ENCODE measurements around the gene PLCXD3. TPM values are rescaled to one million over a fixed set of nuclear protein-coding genes. Genes with fewer than 3 reads are reported as not detected.

Gene PLCXD3
- total RNA-seq, 1 donor from 2014 or later = 10.6 TPM

DNA sequence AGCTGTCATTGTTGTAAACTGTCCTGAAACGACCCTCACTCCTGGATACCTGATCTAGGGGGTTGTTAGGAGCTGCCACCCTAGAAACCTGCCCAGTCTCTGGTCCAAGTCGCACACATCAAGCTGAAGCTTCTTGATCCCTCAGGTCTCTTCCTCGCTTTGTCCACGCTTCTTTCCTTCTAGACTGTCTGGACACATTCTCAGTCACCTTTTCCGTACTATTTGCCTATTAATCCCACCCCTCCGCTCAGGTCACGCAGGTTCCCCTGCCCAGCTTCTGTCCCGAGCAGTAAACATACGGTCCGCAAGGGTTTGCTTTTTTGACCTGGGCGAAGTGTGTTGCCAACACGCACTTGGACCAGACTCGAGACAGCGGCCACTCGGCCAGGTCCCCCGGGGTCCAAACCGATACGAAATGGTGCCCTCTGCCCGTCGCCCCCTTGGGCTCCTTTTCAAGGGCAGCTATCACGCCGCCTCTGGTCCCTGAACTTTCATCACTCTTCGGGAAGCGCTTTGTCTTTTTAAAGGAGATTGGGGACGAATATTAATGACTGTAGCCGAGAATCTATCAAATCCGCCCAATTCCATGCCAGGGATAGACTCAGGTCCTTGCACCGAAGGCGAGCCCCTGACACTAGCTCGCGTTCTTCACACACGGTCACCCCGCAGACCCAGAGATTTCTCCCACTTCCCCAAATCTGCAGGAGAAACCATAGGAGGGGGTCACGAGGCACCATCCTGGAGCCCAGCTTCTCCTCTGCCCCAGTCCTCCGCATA is 814 bp downstream of the PLCXD3 start:
- TF ChIP-seq POLR2A (IDR thresholded peaks at IDR 0.05) = no peak
- TF ChIP-seq, protein P1, sequence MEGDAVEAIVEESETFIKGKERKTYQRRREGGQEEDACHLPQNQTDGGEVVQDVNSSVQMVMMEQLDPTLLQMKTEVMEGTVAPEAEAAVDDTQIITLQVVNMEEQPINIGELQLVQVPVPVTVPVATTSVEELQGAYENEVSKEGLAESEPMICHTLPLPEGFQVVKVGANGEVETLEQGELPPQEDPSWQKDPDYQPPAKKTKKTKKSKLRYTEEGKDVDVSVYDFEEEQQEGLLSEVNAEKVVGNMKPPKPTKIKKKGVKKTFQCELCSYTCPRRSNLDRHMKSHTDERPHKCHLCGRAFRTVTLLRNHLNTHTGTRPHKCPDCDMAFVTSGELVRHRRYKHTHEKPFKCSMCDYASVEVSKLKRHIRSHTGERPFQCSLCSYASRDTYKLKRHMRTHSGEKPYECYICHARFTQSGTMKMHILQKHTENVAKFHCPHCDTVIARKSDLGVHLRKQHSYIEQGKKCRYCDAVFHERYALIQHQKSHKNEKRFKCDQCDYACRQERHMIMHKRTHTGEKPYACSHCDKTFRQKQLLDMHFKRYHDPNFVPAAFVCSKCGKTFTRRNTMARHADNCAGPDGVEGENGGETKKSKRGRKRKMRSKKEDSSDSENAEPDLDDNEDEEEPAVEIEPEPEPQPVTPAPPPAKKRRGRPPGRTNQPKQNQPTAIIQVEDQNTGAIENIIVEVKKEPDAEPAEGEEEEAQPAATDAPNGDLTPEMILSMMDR (IDR thresholded peaks at IDR 0.05) = no peak
- TF ChIP-seq POLR2AphosphoS5 (IDR thresholded peaks at IDR 0.05; ENCODE audit: insufficient read depth in 1 of 2, low read depth in 1 of 2) = no peak
- Histone ChIP-seq H3K27ac (no peak overlapping the region), H3K9me3 (no peaks in the 10 kb centered on the region), H3K4me3 (peak overlapping the region; percentile 49 to 55), H3K27me3 (no peaks in the 10 kb centered on the region), H3K4me1 (peaks cover 10% of the 10 kb centered on the region), H3K36me3 (no peaks in the 10 kb centered on the region)
- no peak for DNase-seq (ENCODE audit: extremely low spot score in 2 of 2)
- intact Hi-C loops (cut with DNase I) = loop anchor here (10.0 kb wide), 1 partner anchor 605 kb away; the partner anchor contains the start of gene C7

DNA sequence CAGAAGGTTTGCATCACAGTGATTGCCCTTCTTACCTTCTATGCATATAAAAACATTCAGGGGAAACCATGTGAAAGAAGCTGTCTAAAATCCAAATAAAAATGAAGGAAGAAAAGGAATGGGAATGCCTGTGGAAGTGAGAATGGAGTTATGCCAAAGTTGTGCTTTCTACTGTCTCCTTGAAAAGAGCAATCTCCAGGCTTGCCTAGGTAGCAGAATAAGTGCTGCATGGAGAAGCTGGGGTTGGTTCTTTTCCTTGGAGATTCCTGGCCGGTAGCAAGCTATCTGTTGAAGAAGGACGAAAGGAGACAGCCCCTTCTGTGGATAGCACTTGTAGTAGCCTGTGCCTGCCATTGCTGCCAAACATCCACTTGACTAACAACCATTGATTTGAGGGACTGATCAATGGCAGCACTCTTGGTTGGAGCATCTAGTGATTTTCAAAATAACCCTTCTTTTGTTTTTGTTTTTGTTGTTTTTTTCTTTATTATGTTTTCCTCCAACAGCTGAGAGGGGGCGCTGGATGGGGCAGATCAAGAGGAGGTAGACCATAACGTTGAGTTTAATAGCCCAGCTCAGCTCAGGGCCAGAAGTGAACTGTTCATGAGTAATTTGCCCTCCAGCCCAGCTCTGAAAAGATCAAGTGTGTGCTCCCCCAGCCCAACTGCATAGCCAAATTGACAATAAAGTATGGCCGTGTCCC is 1.6 kb downstream of the PLCXD3 start:
- intact Hi-C loops (cut with DNase I) = no loop called here
- no peaks in the 10 kb centered on the region for H3K9me3 ChIP-seq
- peak overlapping the region; percentile 49 to 55 for H3K4me3 ChIP-seq

DNA sequence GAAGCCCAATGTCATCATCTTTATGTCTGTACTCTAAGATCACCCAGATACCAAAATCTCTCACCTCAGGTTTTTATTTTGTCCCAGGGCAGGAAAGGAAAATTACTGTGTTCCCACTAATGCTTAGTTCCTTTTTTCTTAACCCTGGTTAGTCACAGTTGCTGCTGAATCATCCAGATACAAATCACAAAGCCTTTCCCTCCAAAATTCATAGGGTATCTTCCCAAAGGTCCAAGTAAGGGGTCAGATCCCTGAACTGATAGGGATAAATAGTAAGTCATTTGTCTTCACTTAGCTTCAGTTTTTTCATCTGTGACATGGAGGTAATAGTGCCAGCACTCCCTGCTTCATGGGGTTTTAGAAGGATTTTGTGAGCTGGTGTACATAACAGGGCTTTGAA is 2.2 kb downstream of the PLCXD3 start:
- Histone ChIP-seq H3K4me1 (peaks cover 10% of the 10 kb centered on the region), H3K4me3 (no peak overlapping the region), H3K27ac (no peak overlapping the region), H3K36me3 (no peaks in the 10 kb centered on the region), H3K9me3 (no peaks in the 10 kb centered on the region), H3K27me3 (no peaks in the 10 kb centered on the region)
- DNase-seq (ENCODE audit: extremely low spot score in 2 of 2) = no peak
- TF ChIP-seq POLR2A (IDR thresholded peaks at IDR 0.05) (no peak), POLR2AphosphoS5 (IDR thresholded peaks at IDR 0.05; ENCODE audit: insufficient read depth in 1 of 2, low read depth in 1 of 2) (no peak)
- TF ChIP-seq, protein P1 (IDR thresholded peaks at IDR 0.05) = no peak
- intact Hi-C loops (cut with DNase I) = no loop called here

More for the DNA sequence above, 1.6 kb downstream of the PLCXD3 start:
- Histone ChIP-seq H3K36me3 (no peaks in the 10 kb centered on the region), H3K27ac (no peak overlapping the region), H3K4me1 (peaks cover 10% of the 10 kb centered on the region), H3K27me3 (no peaks in the 10 kb centered on the region)
- TF ChIP-seq, protein P1 (IDR thresholded peaks at IDR 0.05) = no peak
- no peak for TF ChIP-seq POLR2A (IDR thresholded peaks at IDR 0.05)
- no peak for TF ChIP-seq POLR2AphosphoS5 (IDR thresholded peaks at IDR 0.05; ENCODE audit: insufficient read depth in 1 of 2, low read depth in 1 of 2)
- no peak for DNase-seq (ENCODE audit: extremely low spot score in 2 of 2)

DNA sequence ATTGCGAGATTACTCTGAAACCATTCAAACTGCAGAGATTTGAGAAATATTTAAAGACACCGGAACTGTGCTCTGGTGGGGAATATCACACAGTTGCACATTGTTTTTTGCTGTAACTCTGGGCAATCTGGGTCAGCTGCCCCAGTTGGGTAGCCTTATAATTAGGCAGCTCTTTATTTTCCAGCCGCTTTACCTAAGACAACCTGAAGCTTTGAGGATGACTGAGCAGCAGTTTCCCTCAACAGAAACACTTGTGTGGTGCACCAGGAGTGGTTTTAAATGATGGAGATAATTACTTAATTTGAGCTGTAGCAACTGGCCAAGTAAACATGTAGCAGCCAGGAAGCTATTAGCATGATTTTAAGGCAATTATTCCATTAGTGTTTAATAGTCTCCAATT is 2.9 kb downstream of the PLCXD3 start:
- Histone ChIP-seq H3K27ac (no peak overlapping the region), H3K4me1 (peaks cover 10% of the 10 kb centered on the region), H3K27me3 (no peaks in the 10 kb centered on the region), H3K4me3 (no peak overlapping the region), H3K9me3 (no peaks in the 10 kb centered on the region), H3K36me3 (no peaks in the 10 kb centered on the region)
- no peak for DNase-seq (ENCODE audit: extremely low spot score in 2 of 2)
- TF ChIP-seq, protein P1 (IDR thresholded peaks at IDR 0.05) = no peak
- TF ChIP-seq POLR2A (IDR thresholded peaks at IDR 0.05) (no peak), POLR2AphosphoS5 (IDR thresholded peaks at IDR 0.05; ENCODE audit: insufficient read depth in 1 of 2, low read depth in 1 of 2) (no peak)
- intact Hi-C loops (cut with DNase I) = no loop called here

DNA sequence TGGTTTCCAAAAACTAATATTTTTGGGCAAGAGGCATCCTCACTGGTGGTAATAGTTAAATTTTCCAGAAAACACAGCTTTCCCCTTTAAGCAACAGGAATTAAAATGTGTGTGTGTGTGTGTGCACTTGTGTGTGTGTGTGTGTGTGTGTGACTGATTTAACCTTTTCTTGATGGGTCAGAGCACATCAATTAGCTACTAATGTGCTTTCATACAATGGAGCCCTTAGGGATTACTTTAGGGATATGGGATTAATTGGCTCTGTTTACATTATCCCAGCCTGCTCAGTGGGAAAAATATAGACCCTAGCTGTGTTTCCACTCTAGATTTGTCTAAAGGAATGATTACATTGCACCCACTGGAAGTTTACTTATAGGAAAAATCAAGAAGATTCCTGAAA is 6.5 kb downstream of the PLCXD3 start:
- no peak overlapping the region for H3K4me3 ChIP-seq
- TF ChIP-seq POLR2AphosphoS5 (IDR thresholded peaks at IDR 0.05; ENCODE audit: insufficient read depth in 1 of 2, low read depth in 1 of 2) (no peak), POLR2A (IDR thresholded peaks at IDR 0.05) (no peak)
- no peak for DNase-seq (ENCODE audit: extremely low spot score in 2 of 2)
- intact Hi-C loops (cut with DNase I) = no loop called here
- H3K4me1 ChIP-seq = no peaks in the 10 kb centered on the region
- no peak overlapping the region for H3K27ac ChIP-seq
- H3K27me3 ChIP-seq = no peaks in the 10 kb centered on the region
- no peaks in the 10 kb centered on the region for H3K36me3 ChIP-seq
- H3K9me3 ChIP-seq = no peaks in the 10 kb centered on the region
